BJ (cell line): ENCODE results near the gene USF2. TPM values are rescaled to one million over a fixed set of nuclear protein-coding genes. Genes with fewer than 3 reads are reported as not detected.

Experiments used
- CTCF ChIA-PET: fragments of 350-600 bp; formaldehyde crosslinking; extraction: SDS; loops from one replicate; lab custom pipeline; 2021; ENCODE audit warnings: antibody characterized with exemption, inconsistent platforms; lab: Yijun Ruan, JAX
- POLR2A ChIA-PET: fragments of 300-600 bp; sonication (Branson Sonifier 250); formaldehyde crosslinking; extraction: SDS; loops from one replicate; lab custom pipeline; 2021; ENCODE audit warnings: antibody characterized with exemption; lab: Charles Lee
- DNase-seq: peaks from one replicate; pipeline ENCODE4 v3.0.0-alpha.2; 2011; ENCODE audit warnings: low read depth
- H3K27me3 ChIP-seq: 2 replicates; pipeline ENCODE4 v1.6.0; 2011; ENCODE audit warnings: low read length; ENCODE audit not compliant: control insufficient read depth, insufficient read depth
- H3K36me3 ChIP-seq: 2 replicates; pipeline ENCODE4 v1.5.1; 2011; ENCODE audit warnings: low read length; ENCODE audit not compliant: control insufficient read depth, insufficient read depth
- H3K4me3 ChIP-seq: 2 replicates; pipeline ENCODE4 v1.5.1; 2011; ENCODE audit warnings: low read depth, mild to moderate bottlenecking, control low read depth, low read length
- CTCF ChIP-seq: IDR thresholded peaks from 2 replicates; pipeline ENCODE4 v1.5.1; 2011; ENCODE audit warnings: low read depth, mild to moderate bottlenecking, control low read depth, inconsistent platforms, low read length, moderate library complexity; ENCODE audit not compliant: insufficient read depth
- polyA plus RNA-seq: library from polyadenylated mRNA; depleted of rRNA; stranded (reverse); fragments of >200 nt; gene quantifications from 2 replicates; pipeline ENCODE4 v1.2.3, GENCODE V29; 2011

The USF2 gene
- polyA plus RNA-seq, 1 experiment = 80.3 TPM

GRCh38 chr19:35296644-35297514 lies 28.1 kb downstream of the USF2 start:
- ChIA-PET CTCF (no interaction called here), POLR2A (no interaction called here)
- DNase-seq = no peak

GRCh38 chr19:35297515-35297848 lies 28.7 kb downstream of the USF2 start:
- TF ChIP-seq CTCF = no peak

More at GRCh38 chr19:35296644-35297514, 28.1 kb downstream of the USF2 start:
- no peaks in the 10 kb centered on the region for H3K36me3 ChIP-seq
- peaks cover 15% of the 10 kb centered on the region for H3K27me3 ChIP-seq
- H3K4me3 ChIP-seq = no peak overlapping the region
- TF ChIP-seq CTCF = no peak

GRCh38 chr19:35297922-35298321 lies 29.2 kb downstream of the USF2 start:
- Histone ChIP-seq H3K27me3 (peaks cover 12% of the 10 kb centered on the region), H3K4me3 (no peak overlapping the region), H3K36me3 (no peaks in the 10 kb centered on the region)
- TF ChIP-seq CTCF = no peak
- POLR2A ChIA-PET = no interaction called here
- DNase-seq = no peak
- CTCF ChIA-PET = no interaction called here

More at GRCh38 chr19:35297515-35297848, 28.7 kb downstream of the USF2 start:
- no peak for DNase-seq
- Histone ChIP-seq H3K27me3 (peaks cover 13% of the 10 kb centered on the region), H3K36me3 (no peaks in the 10 kb centered on the region), H3K4me3 (no peak overlapping the region)
- POLR2A ChIA-PET = no interaction called here
- CTCF ChIA-PET = no interaction called here

- Histone ChIP-seq H3K4me3 (no peak overlapping the region), H3K27me3 (peaks cover 7% of the 10 kb centered on the region), H3K36me3 (no peaks in the 10 kb centered on the region)
- ChIA-PET CTCF (no interaction called here), POLR2A (no interaction called here)
- DNase-seq = no peak
- TF ChIP-seq CTCF = no peak
These were observed 29.8 kb downstream of the USF2 start for GRCh38 chr19:35298561-35298972.

- Histone ChIP-seq H3K36me3 (no peaks in the 10 kb centered on the region), H3K27me3 (no peaks in the 10 kb centered on the region), H3K4me3 (no peak overlapping the region)
- CTCF ChIA-PET = no interaction called here
- POLR2A ChIA-PET = no interaction called here
- no peak for TF ChIP-seq CTCF
- DNase-seq = no peak
These were observed 31.0 kb downstream of the USF2 start for GRCh38 chr19:35299523-35300338.
